Colonic mucosa (tissue), 4 donors: Measurements from ENCODE around the gene ZNF84. TPM values are rescaled to one million over a fixed set of nuclear protein-coding genes. Genes with fewer than 3 reads are reported as not detected.

Experiments used
- DNase-seq: peaks from one replicate; pipeline ENCODE4 v3.0.0-alpha.2; 2020
- H3K27ac ChIP-seq: fragments of 200-600 bp; one replicate; pipeline ENCODE4 v1.8.0; 2021
- H3K27me3 ChIP-seq: fragments of 200-600 bp; one replicate; pipeline ENCODE4 v1.8.0; 2021
- H3K36me3 ChIP-seq: fragments of 200-600 bp; one replicate; pipeline ENCODE4 v1.8.0; 2021
- H3K4me1 ChIP-seq: fragments of 200-600 bp; one replicate; pipeline ENCODE4 v1.8.0; 2021; ENCODE audit warnings: mild to moderate bottlenecking
- H3K4me3 ChIP-seq: fragments of 200-600 bp; one replicate; pipeline ENCODE4 v1.8.0; 2021
- H3K9ac ChIP-seq, 2 donors: one replicate each; pipeline ENCODE4 v1.7.0; 2013; ENCODE audit warnings: control low read depth in 2 of 2, low read depth in 2 of 2, low read length in 2 of 2
- H3K9me3 ChIP-seq: fragments of 200-600 bp; one replicate; pipeline ENCODE4 v1.8.0; 2021
- CTCF ChIP-seq: fragments of 200-600 bp; IDR thresholded peaks from one replicate; pipeline ENCODE4 v1.8.0; 2022; ENCODE audit warnings: antibody characterized with exemption, mild to moderate bottlenecking
- intact Hi-C: fragments of 100-400 bp; cut with DNase I; formaldehyde crosslinking; loops from one replicate; pipeline ENCODE4 v1.14.1; 2022
- total RNA-seq, 2 donors: library from RNA; stranded (reverse); fragmentation: NEBNext Ultra II Directional in 1 of 2; extraction: Animal tissue kit (Norgen Biotek cat#: 25700) in 1 of 2; gene quantifications; one replicate each; pipeline ENCODE4 v1.2.1, GENCODE V29; 2021
- donor health status: healthy.
- donor health status: DM: no; HTN: no; CAD: no.
- donor health status: DM: no; HTN: no; CAD: no.

ZNF84 gene
- total RNA-seq, 2 donors from 2014 or later: 8.7 to 15.7 TPM

- intact Hi-C loops: loop anchor here (5.0 kb wide), 1 partner anchor 44 kb away; the partner anchor contains the start of gene ZNF140
Measured at GRCh38 chr12:133038118-133038709, 905 bp downstream of the ZNF84 start.

GRCh38 chr12:133046698-133047097 is 9.4 kb downstream of the ZNF84 start:
- Histone ChIP-seq H3K9me3 (peaks cover 46% of the 10 kb centered on the region), H3K9ac (no peak overlapping the region), H3K27me3 (no peaks in the 10 kb centered on the region), H3K27ac (no peak overlapping the region), H3K4me1 (no peaks in the 10 kb centered on the region), H3K4me3 (no peak overlapping the region), H3K36me3 (peaks cover 35% of the 10 kb centered on the region)
- intact Hi-C loops: no loop called here
- TF ChIP-seq CTCF: no peak
- DNase-seq: no peak

More at GRCh38 chr12:133038118-133038709, 905 bp downstream of the ZNF84 start:
- H3K9ac ChIP-seq: peak overlapping the region in 1 of 2 donors; percentile 71
- H3K9me3 ChIP-seq: peaks cover 12% of the 10 kb centered on the region
- H3K27me3 ChIP-seq: no peaks in the 10 kb centered on the region
- peak overlapping the region; percentile 91 for H3K4me3 ChIP-seq
- H3K4me1 ChIP-seq: peaks cover 9% of the 10 kb centered on the region
- H3K36me3 ChIP-seq: peaks cover 6% of the 10 kb centered on the region
- no peak for DNase-seq
- H3K27ac ChIP-seq: peak overlapping the region; percentile 94
- TF ChIP-seq CTCF: no peak

GRCh38 chr12:133057446-133057845 is 20.1 kb downstream of the ZNF84 start:
- Histone ChIP-seq H3K9me3 (peaks cover 42% of the 10 kb centered on the region), H3K27me3 (no peaks in the 10 kb centered on the region), H3K4me1 (no peaks in the 10 kb centered on the region), H3K36me3 (peaks cover 24% of the 10 kb centered on the region), H3K9ac (no peak overlapping the region), H3K27ac (no peak overlapping the region), H3K4me3 (no peak overlapping the region)
- intact Hi-C loops: no loop called here
- DNase-seq: no peak
- no peak for TF ChIP-seq CTCF

GRCh38 chr12:133058203-133059113 is 21.1 kb downstream of the ZNF84 start:
- DNase-seq: no peak
- TF ChIP-seq CTCF: no peak
- Histone ChIP-seq H3K27ac (no peak overlapping the region), H3K4me3 (no peak overlapping the region), H3K27me3 (no peaks in the 10 kb centered on the region), H3K36me3 (peaks cover 16% of the 10 kb centered on the region), H3K9me3 (peaks cover 32% of the 10 kb centered on the region), H3K4me1 (no peaks in the 10 kb centered on the region), H3K9ac (no peak overlapping the region)
- intact Hi-C loops: no loop called here

GRCh38 chr12:133061954-133062353 is 24.6 kb downstream of the ZNF84 start:
- no peaks in the 10 kb centered on the region for H3K27me3 ChIP-seq
- no peak for DNase-seq
- TF ChIP-seq CTCF: no peak
- H3K4me1 ChIP-seq: no peaks in the 10 kb centered on the region
- H3K9me3 ChIP-seq: peaks cover 32% of the 10 kb centered on the region
- H3K9ac ChIP-seq: no peak overlapping the region
- no peak overlapping the region for H3K27ac ChIP-seq
- no peak overlapping the region for H3K4me3 ChIP-seq
- H3K36me3 ChIP-seq: peaks cover 7% of the 10 kb centered on the region
- intact Hi-C loops: no loop called here
